ENCODE results near the gene SRA1.

SRA1 gene

GRCh38 chr5:140551872-140552271 lies 5.4 kb downstream of the SRA1 start:
- Histone ChIP-seq H3K36me3 (peaks cover 59% of the 10 kb centered on the region), H3K27ac (no peak overlapping the region), H3K27me3 (ENCODE audit: insufficient read depth, low read depth, severe bottlenecking) (no peaks in the 10 kb centered on the region), H3K4me3 (ENCODE audit: low read depth, low read length) (no peak overlapping the region), H3K9me3 (ENCODE audit: severe bottlenecking) (no peaks in the 10 kb centered on the region)
- DNase-seq, result no peak
- TF ChIP-seq CTCF (IDR thresholded peaks at IDR 0.05; ENCODE audit: low read depth, low read length), result no peak

GRCh38 chr5:140550147-140551079 lies 6.9 kb downstream of the SRA1 start:
- H3K36me3 ChIP-seq, result peaks cover 58% of the 10 kb centered on the region
- no peaks in the 10 kb centered on the region for H3K9me3 ChIP-seq (ENCODE audit: severe bottlenecking)
- H3K27me3 ChIP-seq (ENCODE audit: insufficient read depth, low read depth, severe bottlenecking), result no peaks in the 10 kb centered on the region
- no peak for TF ChIP-seq CTCF (IDR thresholded peaks at IDR 0.05; ENCODE audit: low read depth, low read length)
- no peak for DNase-seq
- no peak overlapping the region for H3K27ac ChIP-seq
- no peak overlapping the region for H3K4me3 ChIP-seq (ENCODE audit: low read depth, low read length)

- H3K27me3 ChIP-seq (ENCODE audit: insufficient read depth, low read depth, severe bottlenecking), result no peaks in the 10 kb centered on the region
- DNase-seq, result no peak
- no peak overlapping the region for H3K4me3 ChIP-seq (ENCODE audit: low read depth, low read length)
- H3K36me3 ChIP-seq, result peaks cover 59% of the 10 kb centered on the region
- TF ChIP-seq CTCF (IDR thresholded peaks at IDR 0.05; ENCODE audit: low read depth, low read length), result no peak
- H3K27ac ChIP-seq, result no peak overlapping the region
- H3K9me3 ChIP-seq (ENCODE audit: severe bottlenecking), result no peaks in the 10 kb centered on the region
Measured at GRCh38 chr5:140549237-140550144, 7.8 kb downstream of the SRA1 start.

GRCh38 chr5:140548791-140549190 lies 8.5 kb downstream of the SRA1 start:
- Histone ChIP-seq H3K36me3 (peaks cover 60% of the 10 kb centered on the region), H3K9me3 (ENCODE audit: severe bottlenecking) (no peaks in the 10 kb centered on the region), H3K27me3 (ENCODE audit: insufficient read depth, low read depth, severe bottlenecking) (no peaks in the 10 kb centered on the region), H3K27ac (no peak overlapping the region), H3K4me3 (ENCODE audit: low read depth, low read length) (no peak overlapping the region)
- no peak for DNase-seq
- TF ChIP-seq CTCF (IDR thresholded peaks at IDR 0.05; ENCODE audit: low read depth, low read length), result no peak

- peaks cover 61% of the 10 kb centered on the region for H3K36me3 ChIP-seq
- H3K9me3 ChIP-seq (ENCODE audit: severe bottlenecking), result no peaks in the 10 kb centered on the region
- H3K27me3 ChIP-seq (ENCODE audit: insufficient read depth, low read depth, severe bottlenecking), result no peaks in the 10 kb centered on the region
- TF ChIP-seq CTCF (IDR thresholded peaks at IDR 0.05; ENCODE audit: low read depth, low read length), result no peak
- peak overlapping the region; percentile 44 for H3K4me3 ChIP-seq (ENCODE audit: low read depth, low read length)
- peak overlapping the region; percentile 66 for H3K27ac ChIP-seq
- no peak for DNase-seq
Measured at GRCh38 chr5:140548300-140548688, 9.0 kb downstream of the SRA1 start.
